Stimulated activated CD4-positive, alpha-beta T cell treated with anti-CD3 and anti-CD28 coated beads, Interleukin-1b, Interleukin-23, amount 100 ng/mL, for 48 hours (primary cell): ENCODE measurements around the gene YIF1A.
"Not testable (repeated sequence)": the region's sequence is repeated elsewhere in the genome, so short reads cannot be mapped to it uniquely, and the experiment has no call there.

Experiments used
- DNase-seq: peaks from one replicate; pipeline ENCODE4 v3.0.0-alpha.2; 2020

The YIF1A gene

GRCh38 chr11:66284526-66285078 is 4.3 kb downstream of the YIF1A start:
- DNase-seq = no peak

DNA sequence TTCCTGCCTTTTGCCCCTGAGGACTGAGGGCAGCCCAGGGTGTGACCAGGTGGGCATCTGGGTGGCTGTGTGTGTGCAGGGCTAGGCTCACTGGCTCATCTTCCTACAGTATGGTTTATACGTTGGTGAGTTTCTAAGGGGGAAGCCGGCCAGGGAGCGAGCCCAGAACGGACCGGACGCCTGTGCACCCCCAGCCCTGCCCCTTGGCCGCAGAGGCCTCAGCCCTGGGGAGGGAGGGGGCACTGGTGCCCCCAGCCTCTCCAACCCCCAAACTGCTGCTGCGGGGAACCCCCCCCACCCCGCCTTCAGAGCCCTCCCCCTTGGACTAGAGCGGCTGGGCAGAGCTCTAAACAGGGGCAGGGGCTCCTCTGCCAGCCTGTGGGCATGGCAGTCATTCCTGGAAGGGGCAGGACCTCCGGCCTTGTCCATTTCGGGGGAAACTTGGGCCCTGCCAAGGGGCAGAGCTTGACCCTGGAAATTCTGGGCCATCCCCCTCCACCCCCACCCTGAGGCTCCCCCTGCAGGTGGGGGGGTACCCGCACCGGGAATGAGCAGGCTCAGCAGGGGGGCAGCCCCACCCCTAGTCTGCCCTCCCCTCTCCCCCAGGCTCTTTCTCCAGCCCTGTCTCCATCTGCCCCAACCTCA is 5.4 kb downstream of the YIF1A start:
- no peak for DNase-seq

GRCh38 chr11:66282468-66283455 is 6.2 kb downstream of the YIF1A start:
- DNase-seq = peak; percentile 98

DNA sequence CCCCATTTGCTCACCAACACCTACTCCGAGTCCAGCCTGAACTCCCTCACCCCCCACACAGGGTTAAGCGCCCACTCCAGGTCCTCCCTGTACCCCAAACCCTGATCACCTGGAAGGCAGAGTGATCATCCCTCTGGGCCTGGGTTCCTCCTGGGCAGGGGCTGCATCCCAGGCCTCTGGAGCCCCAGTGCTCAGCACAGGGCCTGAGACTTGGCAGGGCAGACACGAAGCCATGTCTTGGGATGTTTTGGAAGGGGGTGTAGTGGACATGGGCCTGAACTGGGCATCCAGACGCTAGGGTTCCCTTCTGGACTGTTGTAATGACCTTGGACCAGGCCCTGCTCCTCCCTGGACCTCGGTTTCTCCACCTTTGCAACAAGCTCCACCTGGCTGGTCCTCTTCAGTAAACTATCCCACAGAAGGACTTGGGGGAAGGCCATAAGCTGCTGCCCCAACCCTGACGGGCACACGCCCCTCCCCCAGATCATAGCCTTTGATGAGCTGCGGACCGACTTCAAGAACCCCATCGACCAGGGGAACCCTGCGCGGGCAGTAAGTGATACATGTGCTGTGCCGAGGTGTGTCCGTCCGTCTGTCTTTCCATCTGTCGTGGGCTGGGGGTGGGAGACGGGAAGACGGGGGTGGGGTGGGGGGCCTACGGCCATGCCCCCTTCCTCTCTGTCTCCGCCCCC is 7.0 kb downstream of the YIF1A start:
- no peak for DNase-seq

DNA sequence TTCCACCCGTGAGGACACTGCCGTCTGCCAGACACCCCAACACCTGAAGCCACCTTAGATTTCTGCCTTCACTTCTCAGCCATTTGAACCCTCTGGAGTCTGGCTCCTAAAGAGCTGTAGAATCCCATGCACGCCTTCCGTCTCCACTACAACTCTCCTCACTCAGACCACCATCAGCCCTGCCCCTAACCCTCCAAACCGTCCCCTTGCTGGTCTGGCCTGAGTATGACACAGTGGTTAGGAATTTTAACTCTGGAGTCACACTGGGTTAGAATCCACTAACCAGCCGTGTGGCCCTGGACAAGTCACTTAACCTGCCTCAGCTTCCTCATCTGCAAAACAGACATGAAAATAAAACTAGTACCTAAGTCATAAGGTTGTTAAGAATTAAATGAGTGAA is 7.9 kb downstream of the YIF1A start:
- DNase-seq = no peak

- no peak for DNase-seq
Measured at GRCh38 chr11:66280428-66280827, 8.5 kb downstream of the YIF1A start.

- DNase-seq = no peak
Measured at GRCh38 chr11:66279092-66279734, 9.7 kb downstream of the YIF1A start.

DNA sequence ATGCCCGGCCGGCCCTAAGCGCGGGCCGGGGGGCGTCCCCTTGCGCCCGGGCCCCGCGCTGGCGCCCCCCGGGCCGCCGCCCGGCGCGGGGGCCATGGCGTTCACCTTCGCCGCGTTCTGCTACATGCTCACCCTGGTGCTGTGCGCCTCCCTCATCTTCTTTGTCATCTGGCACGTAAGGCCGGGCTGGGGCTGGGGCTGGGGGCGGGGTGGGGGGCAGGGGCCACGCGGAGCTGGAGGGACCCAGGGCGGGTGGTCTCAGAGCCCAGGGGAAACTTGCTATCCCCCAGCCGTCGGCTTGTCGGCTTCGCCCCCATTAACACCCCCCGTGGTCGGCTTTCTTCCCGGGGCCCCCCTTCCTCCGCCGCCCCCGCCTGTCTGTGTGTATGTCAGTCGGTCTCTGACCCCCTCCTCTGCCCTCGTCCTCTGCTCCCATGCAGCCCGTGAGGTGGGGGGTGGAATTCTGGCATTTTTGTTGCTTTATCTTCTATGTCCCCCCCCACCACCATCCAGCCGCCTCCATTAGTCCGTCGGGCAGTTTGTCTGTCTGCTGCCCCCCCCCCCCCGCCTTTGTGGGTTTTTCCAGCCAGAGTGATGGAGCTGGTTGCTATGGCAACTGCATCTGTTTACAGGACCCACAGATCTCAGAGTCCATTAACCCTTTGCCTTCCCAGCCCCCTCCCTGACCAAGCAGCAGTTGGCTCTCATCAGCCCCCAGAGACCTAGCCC is 10.4 kb downstream of the YIF1A start:
- DNase-seq = no peak

DNA sequence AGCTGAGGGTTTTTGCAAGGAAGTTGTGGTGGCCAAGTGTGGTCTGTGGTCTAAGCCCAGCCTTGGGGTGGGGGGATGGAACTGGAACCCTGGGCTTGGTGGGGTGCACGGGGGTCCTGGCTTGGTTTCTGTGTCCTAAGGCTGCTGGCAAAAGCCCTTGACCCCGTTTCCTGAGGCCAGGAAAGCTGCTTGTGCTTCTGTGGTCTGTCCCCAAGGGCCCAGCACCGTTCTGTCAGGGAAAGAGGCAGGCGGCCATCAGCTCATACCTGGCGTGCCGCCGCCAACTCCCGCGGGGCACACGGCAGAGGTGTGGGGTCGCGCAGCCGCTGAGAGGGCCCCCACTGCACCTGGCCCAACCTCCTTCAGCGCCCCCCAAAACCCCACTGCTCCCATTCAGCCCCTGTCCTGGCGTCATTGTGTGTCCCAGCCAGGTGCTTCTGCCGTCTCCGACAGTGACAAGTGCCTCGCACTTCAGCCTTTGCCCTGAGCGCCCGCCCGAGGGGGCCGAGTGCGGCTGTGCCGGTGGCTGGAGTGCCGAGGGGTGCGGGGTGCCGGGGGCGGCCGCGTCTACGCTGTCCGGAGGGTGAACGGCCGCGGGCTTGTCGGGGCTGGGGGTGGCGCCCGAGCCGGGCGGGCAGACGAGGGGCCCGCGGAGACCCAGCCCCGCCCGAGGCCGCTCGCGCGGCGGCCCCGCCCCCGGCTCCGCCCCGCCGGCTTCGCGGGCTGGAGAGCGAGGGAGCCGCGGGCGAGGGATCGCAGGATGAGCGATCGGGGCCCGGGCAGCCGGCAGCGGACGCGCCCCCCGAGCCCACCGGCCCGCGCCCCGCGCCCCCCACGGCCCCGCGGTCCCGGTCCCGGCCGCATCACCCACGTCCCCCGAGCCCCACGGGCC is 11.2 kb downstream of the YIF1A start, which contains the start of gene CNIH2:
Gene CNIH2, plus strand, starts transcription at position 705 of the 892 bp plus-strand sequence. CDS start 282 bp downstream, outside the sequence.
- DNase-seq = no peak

GRCh38 chr11:66277064-66277463 is 11.9 kb downstream of the YIF1A start:
- DNase-seq = not testable (repeated sequence)

DNA sequence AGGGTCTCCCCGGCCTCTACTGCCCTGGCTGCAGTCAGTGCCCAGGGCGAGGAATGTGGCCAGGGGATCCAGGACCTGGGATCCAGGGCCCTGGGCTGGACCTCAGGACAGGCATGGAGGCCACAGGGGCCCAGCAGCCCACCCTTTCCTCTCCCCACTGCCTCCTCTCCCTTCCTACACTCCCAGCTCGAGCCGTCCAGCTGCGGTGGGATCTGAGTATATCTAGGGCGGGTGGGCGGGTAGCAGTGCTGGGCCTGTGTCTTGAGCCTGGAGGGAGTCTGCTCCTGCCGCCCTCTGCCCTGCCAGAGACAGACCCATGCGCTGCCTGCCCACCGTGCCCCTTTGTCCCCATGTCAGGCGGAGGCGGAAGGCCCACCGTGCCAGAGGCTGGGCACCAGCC is 12.3 kb downstream of the YIF1A start:
- not testable (repeated sequence) for DNase-seq

GRCh38 chr11:66275984-66276612 is 12.8 kb downstream of the YIF1A start:
- DNase-seq = no peak

- DNase-seq = no peak
Measured at GRCh38 chr11:66275396-66275795, 13.5 kb downstream of the YIF1A start.

GRCh38 chr11:66274219-66274618 is 14.7 kb downstream of the YIF1A start:
- DNase-seq = no peak

DNA sequence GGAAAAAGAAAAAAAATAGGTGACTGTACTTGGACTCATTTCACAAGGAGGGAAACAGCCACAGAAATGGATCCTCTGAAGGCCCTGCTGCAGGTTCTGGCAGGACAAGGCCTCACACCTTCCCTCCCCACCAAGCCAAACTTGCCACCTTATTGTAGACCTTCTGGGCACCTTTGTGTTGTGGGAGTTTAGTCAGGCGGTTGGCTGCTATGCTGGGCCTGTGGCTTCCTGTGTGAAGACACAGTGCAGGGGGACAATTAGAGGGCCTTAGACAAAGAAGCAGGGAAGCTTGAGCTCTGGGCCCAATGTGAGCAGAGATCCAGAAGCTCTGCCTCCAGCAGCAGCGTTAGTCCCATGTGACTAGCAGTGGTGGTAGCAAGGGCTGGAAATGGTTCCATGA is 16.3 kb downstream of the YIF1A start:
- no peak for DNase-seq

DNA sequence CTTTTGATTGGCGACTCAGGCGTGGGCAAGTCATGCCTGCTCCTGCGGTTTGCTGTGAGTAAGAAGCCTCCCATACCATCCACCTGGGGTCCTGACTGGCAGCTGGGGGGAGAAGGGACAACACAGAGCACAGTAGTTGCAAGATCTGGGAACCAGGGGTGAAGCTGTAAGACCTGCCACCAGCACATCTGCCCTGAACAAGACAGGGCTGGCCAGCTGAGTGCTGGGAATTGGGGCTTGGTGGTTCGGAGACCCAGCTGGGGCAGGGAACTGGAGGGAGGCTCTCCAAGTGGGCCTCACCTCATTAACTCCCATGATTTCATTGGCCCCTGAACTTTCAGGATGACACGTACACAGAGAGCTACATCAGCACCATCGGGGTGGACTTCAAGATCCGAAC is 17.1 kb downstream of the YIF1A start:
- no peak for DNase-seq

- DNase-seq = no peak
Measured at GRCh38 chr11:66268952-66269905, 19.7 kb downstream of the YIF1A start.

- peak; percentile 100 for DNase-seq
Measured at GRCh38 chr11:66268244-66268951, 20.5 kb downstream of the YIF1A start, which contains the start of gene RAB1B. Gene RAB1B (plus strand): TSS chr11:66268639. CDS start chr11:66268680, 41 bp downstream.
